Fibroblast of skin of scalp (primary cell): Measurements from ENCODE around the gene S100A7A.
"Not testable (repeated sequence)": the region's sequence is repeated elsewhere in the genome, so short reads cannot be mapped to it uniquely, and the experiment has no call there.

Experiments
- DNase-seq: peaks from one replicate; pipeline ENCODE4 v3.0.0-alpha.2; 2013

S100A7A gene

DNA sequence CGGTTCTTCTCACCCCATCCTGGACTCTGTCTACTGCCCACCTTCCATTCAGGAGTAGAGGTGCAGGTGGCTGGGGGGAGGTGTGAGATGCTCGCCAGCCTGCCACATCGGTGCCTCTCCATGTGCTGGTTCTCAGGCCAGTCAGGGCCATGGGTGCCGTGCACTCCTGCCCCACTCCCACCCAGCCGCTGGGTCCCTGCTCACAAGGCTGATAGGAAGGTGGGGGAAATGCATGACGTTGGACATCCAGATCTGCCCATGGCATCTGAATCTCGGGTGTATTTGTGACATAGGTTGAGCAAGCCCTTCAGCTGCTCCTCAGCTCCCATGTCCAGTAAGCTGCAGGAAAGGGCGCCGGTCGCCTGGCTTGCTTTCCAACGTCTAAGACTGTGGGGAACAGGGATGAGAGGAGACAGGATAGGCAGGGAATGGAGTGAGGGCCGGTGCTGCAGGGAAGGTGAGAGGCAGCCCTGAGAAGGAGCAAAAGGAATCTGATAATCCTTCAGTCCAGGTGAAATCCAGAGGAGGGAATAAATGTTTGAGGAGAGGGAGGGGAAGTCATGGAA, 11.8 kb downstream of the S100A7A start:
- no peak for DNase-seq

DNA sequence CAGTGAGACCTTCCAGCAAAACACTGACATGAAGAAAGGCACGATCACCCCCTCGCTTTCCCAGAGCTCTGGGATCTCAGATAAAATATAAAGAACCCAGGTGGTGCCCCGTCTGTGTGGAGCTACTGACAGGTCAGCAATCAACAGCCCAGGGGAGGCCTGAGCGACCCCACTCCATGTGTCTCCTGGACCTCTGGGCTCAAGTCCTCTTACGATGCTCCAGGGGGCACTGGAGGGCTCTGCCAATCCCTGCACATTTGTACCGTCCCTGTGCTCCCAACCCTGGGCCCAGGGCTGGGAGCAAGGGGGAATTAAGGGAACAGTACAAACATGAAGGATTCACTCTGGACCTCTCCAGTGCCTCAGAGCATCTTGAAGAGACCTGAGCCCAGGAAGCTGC, 12.5 kb downstream of the S100A7A start:
- DNase-seq: no peak

DNA sequence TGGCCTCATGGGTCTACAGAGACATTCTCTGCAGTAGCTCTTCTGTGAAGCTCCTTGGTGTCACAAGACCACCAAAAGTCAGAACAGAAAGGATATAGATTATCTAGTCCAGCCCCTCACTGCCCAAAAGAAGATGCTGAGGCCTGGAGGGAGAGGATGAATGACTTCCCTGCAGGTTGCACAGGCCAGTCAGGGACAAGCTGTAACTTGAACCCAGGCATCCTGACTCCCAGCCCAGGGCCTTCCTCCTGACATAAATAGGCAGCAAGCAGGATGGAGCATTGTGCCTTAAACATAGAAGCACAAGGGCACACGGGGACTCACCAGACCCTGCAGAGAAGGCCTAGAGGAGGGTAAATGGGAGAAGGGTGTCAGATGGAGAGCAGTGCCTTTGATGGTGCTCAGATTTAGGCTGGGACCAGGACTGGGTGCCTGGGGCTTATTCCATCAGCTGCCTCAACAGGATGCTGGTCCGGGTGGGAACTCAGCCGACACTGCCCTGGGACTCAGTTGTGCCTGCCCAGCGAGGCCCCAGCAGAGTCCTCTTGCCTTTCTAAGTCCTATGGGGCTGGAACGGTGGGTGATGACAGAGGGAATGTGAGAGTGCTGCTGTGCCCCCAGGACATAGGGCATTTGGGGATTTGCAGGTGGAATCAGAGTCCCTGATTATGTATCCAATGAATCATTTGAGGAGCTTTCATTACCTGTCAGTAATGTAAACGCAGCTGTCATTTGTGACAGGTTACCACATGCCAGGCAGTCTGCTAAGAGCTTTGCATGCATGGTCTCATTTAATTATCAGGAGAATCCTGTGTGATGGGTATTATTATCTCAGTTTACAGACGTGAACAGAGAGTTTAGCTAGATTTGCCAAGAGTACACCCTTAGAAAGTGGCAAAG, 13.2 kb downstream of the S100A7A start:
- DNase-seq: no peak

DNA sequence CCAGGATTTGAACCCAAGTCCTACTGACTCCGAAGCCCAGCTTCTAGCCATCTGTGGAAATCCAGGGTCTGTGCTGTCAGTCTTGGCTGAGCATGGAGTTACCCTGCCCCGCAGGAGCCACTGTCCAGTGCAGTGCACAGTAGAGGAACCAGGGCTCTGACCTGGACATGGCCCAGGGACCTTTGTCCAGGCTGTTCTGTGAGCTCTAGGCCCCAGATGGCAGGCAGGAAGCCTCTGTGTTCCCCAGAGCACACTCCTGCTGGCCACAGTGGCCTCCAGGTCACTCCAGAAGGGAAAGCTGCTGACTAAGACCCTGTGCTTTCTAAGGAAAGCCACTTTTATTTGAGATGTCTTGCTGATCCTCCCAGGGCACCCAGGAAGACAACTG, 13.8 kb downstream of the S100A7A start:
- no peak for DNase-seq

DNA sequence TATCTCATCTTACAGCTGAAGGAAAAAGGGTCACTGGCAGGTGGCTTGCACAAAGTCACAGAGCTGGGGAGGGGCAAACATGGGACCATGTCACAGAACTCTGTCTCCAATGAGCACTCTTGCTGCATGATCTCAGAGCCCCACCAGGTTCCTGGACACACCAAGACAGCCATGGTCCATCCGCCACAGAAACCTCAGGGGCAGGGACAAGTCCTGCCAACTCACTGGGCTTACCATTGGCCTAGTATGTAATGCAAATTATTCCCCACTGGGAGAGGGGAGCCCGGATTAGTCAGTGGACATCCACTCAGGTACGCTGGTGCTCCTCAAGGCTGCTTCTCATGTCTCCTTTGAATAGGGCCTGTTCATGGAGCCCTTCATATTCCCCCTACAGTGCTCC, 14.2 kb downstream of the S100A7A start:
- DNase-seq: no peak

DNA sequence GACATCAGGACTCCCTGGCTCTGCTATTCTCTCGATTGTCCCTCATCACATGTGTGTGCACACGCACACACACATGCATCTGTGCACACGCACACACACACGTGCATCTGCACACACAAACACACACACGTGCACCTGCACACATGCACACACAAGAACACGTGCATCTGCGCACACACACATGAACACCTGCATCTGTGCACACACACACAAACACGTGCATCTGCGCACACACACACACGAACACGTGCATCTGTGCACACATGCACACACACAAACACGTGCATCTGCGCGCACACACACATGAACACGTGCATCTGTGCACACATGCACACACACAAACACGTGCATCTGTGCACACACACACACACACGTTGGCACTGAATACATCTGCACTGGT, 14.7 kb downstream of the S100A7A start:
- no peak for DNase-seq

DNA sequence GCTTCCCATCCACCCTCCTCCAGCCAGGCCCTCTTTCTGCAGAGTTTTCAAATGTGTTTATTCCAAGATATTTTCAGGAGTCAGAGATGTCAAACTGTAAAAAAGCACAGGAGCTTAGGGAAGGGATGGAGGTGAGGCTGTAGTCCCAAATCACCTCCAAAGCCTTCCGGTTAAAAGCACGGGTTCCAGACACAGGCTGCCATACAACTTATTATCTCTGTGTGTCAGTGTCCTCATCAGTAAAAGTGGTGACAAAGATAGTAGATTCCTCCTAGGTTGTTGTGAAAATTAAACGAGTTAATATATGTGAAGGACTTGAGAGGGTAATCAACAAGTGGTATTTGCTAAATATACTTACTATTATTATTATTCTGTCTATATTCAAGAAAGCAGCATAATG, 15.1 kb downstream of the S100A7A start:
- no peak for DNase-seq

DNA sequence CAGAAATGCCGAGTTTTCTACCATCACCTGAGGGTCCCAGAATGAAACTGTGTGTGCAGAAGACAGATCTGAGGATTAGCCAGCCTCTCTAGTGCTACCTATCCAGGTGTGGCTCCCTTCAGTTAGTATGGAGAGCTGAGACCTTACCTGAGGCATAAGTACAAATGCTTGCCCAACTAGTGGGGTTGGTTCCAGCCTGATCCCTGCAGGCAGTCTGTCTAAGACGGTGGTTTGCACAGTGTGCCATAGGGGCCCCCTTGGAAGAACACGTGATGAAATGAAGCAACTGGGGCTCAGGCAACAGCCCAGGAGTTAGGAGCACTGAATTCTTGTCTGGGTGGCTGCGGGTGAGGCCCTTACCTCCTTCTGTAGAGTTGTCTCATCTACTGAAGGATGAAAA, 15.6 kb downstream of the S100A7A start:
- no peak for DNase-seq

DNA sequence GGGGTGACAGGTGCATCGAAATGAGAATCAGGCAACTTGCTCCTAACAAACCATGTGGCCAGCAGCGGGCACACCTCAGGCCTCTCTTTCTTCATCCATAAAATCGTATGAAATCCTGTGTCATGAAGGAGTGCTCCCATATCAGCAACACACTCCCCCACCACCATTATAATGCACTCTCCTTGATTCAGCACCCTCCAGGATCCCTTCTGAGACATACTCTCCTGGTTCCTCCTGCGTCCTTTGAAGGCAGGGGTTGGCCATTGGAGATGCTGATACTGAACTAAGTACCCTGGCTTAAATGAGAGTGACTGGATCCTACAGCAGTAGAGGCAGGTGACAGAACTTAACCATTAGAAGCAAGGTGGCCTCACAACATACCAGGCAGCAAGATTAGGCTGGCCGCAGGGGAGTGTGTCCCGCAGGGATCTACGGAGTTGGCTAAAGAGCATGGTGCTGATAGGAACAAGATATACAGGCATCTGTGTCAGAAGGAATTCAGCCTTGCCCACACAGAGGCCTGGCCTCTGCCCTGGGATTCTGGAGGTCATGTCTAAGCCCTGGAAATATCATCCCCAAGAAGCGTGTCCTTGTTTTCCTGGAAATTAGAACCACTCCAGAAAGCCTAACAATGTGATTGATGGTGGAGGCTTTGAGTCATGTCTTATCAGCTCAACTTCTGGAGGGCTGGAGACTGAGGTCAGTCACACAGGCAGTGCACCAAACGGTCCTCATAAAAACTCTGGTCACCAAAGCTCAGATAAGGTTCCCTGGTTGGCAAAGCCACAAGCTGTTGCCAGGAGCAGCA, 16.8 kb downstream of the S100A7A start:
- no peak for DNase-seq

DNA sequence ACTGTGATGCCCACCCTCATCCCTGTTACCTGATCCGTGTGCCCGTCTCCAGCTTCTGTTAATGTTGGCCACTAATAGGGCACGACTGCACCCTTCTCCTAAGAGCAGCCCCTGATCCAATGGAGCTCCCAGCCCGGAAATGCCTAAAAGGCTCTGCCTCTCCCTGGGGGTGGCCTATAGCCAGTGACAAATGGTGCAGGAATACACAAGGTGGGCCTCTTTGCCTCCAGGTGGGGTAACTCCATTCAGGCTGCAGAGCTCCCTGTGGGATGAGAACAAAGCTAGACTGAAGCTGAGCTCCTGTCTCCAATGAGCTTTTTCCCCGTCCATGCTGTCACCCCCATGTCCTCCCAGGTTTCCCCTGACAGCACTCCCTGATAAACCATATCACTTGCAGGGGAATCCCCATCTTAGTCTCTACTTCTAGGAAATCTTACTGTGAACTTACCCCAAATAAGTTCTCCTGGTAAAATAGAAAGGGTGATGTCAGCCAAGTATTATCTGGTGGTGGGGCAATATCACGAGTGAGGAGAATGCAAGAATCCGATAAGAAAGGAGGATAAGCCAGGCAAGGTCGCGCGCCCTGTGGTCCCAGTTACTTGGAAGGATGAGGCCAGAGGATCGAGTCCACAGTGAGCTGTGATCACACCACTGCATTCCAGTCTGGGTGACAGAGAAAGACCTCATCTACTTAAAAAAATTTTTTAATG, 18.6 kb downstream of the S100A7A start:
- no peak for DNase-seq

DNA sequence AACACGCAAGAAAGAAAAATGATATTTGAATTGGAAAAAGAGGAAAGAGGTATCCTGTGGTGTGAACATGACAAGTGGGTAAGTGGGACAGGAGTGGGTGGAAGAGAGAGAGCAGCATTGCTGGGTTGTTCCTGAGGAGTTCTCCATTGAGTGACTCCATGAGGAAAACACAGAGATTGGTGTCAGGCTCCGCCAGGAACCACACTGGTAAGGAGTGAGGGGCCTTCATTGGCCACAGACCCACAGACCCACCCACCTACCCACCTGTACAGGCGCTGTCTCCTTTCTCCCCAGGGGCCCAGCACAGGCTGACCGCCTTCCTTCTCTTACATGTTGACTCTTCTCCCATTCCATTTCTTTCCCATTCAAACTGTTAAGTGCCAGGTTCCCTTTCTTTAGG, 20.9 kb downstream of the S100A7A start:
- no peak for DNase-seq

DNA sequence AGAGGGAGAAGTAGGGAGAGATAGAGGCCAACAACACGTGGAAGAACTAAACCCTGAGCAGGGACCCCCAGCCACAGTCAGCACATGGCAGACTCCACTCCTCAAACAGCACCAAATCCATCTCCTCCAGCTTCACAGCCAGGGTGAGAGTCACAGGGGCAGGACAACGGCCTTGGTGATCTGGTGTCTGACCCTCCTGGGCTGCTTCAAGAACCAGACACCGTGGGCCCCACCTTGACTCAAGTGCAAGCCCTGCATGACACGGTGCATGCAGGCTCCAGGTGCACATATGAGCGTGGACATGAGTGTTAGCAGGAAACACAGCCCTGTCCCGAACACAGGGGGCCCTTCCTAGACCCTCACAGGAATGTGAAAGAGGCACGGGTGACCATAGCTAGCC, 22.3 kb downstream of the S100A7A start:
- no peak for DNase-seq

DNA sequence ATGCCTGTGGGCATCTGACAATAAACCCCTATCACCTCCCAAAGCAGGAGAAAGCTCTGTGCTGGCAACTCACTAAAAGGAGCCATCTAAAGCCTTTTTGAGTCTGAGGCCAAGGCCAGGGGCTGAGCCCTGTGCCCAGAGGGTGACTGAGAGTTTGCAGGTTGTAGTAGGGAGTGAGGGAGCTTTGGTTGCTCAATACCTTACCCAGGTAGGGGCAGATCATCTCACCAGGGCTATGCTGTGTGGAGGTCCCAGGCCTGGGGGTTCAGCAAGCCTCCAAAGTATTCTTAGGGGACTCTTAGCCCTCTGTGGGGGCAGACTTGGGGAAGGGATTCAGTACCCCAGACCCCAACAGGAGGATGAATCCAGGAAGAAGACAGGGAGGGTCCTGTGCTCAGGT, 23.0 kb downstream of the S100A7A start:
- no peak for DNase-seq

DNA sequence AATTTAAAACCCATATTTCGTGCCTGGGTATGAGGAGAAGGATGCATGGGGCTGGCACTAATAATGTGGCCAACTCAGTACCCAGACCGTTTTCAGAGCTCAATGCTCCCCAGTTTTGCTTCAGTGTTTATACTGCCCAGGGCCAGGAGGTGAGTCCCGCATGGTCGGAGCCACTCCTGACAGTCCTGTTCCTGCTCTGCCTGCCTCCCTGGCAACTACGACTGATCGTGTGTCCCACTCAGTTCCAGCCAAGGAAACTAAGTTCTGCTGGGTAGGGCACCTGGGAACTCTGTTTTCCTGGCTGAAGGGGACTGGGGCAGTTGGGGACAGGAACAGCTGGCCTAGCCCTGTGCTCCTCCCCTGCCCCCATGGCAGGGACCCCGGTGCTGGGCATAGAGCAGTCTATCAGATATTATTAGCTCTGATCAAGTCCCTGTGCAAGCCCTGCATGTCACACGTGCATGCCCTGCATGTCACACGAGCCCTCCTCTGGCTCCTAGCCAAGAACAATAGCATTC, 25.0 kb downstream of the S100A7A start:
- DNase-seq: no peak

DNA sequence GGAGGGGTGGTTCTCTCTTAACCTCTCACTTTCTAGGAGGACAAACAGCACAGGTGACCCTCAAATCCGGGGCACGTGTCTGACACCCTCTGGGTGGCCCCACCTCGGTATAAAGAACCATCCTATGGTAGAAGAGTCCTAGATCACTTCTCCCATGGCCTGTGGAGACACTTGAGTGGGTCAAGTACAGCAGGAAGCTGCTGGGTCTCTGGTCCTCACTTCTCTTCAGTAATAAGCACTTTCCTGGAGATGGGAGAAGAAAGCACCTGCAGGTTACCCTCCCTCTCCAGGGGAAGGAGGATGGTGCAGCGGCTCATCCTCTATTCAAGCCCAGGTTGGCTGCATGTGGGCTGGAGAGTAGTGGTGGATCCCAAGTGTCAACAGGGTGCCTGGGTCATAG, 27.2 kb downstream of the S100A7A start:
- DNase-seq: no peak

DNA sequence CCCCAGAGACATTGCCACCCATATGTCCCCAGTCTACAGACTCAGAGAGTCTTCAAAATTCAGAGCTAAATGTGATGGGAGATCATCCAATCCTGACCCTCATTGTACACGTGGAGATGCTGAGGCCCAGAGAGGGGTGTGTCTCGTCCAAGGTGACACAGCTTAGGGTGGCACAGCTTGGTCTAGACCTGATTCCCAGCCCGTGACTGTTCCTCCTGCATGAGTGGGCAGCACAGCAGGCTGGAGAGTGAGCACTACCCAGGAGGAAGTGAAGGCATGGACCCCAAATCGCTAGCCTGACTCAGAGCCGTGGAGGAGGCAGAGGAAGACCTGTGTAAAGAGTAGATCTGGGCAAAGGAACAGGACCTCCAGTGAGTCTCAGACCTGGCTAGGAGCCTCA, 27.8 kb downstream of the S100A7A start:
- no peak for DNase-seq

DNA sequence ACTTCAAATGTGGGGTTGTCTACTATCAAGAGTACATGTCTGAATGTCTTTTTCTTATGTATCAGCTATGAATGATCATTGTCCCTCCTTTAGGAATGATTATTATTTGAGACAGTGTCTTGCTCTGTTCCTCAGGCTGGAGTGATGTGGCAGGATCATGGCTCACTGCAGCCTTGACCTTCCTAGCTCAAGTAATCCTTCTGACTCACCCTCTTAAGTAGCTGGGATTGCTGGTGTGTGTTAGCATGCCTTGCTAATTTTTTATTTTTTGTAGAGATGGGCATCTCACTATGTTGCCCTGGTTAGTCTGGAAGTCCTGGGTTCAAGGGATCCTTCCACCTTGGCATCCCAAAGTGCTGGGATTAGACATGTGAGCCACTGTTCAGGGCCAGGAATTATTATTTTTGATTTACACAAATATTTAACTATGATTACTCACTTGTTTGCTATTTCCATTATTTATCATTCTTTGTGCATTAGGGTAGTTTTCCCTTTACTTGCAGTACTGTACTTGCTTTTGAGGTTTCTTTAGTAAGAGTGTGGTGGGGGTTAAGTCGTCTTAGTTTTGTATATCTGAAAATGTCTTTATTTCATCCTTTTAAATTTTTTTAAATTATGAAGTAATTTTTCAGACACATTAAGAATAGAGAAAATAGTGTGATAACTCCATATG, 31.3 kb downstream of the S100A7A start:
- peak; percentile 22 for DNase-seq

DNA sequence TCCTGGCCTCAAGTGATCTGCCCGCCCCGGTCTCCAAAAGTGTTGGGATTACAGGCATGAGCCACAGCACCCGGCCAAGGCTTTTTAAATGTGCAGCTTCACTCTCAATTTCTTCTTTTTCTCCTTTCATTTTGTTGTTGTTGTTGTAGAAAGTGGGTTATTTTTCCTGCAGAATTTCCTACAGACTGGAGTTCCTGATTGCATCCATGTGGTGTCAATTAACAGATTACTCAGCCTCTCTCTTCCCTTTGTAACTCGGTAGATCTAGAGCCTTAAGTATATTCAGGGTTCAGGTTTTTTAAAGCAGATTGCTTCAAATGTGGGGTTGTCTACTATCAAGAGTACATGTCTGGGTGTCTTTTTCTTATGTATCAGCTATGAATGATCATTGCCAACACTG, 32.5 kb downstream of the S100A7A start:
- not testable (repeated sequence) for DNase-seq

DNA sequence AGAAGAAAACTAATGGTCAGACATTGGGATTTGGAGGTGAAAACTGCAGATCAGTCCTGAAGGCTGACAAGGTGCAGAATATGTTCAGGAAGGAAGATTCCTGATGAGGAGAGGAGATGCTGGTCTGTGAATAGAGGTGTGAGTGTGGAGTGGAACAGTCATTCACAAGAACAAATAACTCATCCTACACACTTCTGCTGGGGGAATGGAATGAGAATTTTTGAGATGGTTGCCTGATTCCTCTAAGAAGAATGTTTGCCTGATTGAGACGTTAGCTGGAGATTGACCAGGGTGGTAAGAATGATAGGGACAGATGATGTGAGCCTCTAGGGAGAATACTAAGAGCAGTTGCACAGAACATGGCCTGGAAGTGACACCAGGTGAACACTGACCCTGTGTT, 40.1 kb downstream of the S100A7A start:
- DNase-seq: no peak

DNA sequence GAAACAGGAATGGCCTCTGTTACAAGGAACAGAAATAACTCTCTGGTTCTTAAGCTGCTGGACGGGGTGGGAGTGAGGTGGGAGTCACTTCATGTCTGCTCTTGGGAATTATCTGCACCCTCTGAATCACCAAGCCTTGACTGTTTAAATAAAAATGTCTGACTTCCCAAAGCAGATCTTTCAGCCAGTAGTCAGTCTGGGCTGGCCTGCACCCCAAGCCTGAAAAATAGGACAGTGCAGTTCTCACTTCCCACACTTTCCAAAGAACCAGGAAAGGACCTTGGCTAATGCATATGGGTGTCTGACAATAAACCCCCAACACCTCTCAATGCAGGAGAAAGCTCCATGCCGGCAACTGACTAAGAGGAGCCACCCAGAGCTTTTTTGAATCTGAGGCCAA, 43.3 kb downstream of the S100A7A start:
- no peak for DNase-seq

DNA sequence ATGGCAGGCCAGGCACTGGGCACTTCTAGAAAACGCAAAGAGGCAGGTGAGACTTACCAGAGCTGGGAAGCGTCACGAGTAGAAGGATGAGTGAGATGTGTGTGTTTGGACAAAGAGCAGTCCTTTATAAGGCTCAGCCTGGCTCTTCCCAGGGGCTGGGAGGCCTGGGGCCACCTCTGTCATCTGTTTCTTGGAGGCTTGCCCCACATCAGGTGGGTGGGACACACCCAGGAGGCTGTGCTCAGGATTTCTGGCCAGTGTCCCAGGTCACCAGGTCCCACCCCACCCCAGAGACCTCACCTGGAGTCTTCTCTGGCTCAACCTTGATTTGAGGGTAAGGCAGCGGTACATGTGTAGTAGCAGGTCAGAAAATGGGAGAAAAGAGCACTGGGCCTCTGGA, 44.2 kb downstream of the S100A7A start, which contains the start of gene S100A7:
TSS of gene S100A7 (minus strand) at position 101 of the 400 bp plus-strand sequence. CDS start 1,638 bp downstream, outside the sequence.
- no peak for DNase-seq

DNA sequence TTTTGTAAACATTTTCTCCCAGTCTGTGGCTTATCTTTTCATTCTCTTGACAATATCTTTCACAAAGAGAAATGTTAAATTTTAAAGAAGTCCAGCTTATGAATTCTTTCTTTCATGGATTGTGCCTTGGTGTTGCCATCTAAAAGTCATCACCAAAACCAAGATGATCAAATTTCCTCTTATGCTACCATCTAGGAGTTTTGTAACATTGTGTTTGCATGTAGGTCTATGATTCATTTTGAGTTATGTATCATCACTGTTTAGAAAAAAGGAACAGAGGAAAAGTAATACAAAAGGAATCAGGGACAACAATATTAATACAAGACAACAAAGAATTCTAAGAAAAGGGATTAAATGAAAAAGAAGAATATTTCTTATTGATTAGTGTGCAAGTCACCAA, 46.4 kb downstream of the S100A7A start:
- DNase-seq: not testable (repeated sequence)
